NCI-H345 treated with DMSO at 0.1 percent for 48 hours (cell line): Measurements from ENCODE around the gene SLC4A7.
"Not testable (repeated sequence)": the region's sequence is repeated elsewhere in the genome, so short reads cannot be mapped to it uniquely, and the experiment has no call there.

Experiments used
- DNase-seq: peaks from one replicate; lab custom pipeline; 2025; ENCODE audit not compliant: unreplicated experiment; lab: John Stamatoyannopoulos, UW

SLC4A7 gene

GRCh38 chr3:27488821-27489220 is 4.6 kb upstream of the SLC4A7 start:
- DNase-seq = no peak

DNA sequence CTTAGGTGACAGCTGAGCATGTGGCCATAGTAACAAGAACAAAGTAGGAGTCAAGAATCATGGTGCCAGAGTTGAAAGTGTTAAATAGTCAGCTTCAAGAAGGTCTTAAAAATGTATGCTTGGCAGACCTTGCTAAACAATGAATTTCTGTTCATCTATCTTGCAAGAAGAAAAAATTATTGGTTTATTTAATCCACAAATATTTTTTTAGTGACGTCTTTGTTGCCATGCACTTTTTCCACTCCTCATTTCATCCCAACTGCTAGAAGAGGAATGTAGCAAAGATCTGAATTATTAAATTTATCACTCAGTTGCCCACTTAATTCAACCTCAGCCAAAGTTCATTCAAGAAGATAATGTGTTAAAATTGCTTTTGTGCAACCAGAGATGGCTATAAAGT is 3.2 kb upstream of the SLC4A7 start:
- no peak for DNase-seq

DNA sequence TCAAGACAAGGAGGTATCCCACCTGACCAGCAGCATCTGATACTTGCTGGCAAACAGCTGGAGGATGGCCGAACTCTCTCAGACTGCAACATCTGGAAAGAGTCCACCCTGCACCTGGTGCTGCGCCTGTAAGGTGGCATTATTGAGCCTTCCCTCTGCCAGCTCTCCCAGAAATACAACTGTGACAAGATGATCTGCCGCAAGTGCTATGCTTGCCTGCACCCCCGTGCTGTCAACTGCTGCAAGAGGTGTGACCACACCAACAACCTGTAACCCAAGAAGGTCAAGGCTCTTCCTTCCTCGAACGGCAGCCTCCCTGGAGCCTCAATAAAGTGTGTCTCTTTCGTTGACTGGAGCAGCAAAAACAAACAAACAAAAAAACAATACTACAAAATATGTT is 2.2 kb upstream of the SLC4A7 start:
- no peak for DNase-seq

DNA sequence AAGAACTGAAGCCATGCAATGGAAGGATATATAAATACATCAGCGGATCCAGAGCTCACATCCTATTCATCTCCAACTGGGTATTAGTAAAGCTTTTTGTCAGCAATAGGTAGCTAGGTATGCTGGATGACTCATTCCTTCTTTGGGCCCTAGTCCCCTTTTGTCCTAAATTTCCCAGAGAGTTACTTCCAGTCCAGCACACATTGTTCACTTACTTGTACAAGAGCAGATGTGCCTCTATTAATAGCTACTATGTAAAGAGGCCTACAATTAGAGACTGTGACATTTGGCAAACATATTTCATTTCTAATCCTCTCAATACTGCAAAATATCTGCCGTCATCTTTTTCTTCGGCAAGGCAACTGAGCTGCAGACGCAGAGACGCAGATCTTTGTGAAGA is 1.7 kb upstream of the SLC4A7 start:
- DNase-seq = no peak

DNA sequence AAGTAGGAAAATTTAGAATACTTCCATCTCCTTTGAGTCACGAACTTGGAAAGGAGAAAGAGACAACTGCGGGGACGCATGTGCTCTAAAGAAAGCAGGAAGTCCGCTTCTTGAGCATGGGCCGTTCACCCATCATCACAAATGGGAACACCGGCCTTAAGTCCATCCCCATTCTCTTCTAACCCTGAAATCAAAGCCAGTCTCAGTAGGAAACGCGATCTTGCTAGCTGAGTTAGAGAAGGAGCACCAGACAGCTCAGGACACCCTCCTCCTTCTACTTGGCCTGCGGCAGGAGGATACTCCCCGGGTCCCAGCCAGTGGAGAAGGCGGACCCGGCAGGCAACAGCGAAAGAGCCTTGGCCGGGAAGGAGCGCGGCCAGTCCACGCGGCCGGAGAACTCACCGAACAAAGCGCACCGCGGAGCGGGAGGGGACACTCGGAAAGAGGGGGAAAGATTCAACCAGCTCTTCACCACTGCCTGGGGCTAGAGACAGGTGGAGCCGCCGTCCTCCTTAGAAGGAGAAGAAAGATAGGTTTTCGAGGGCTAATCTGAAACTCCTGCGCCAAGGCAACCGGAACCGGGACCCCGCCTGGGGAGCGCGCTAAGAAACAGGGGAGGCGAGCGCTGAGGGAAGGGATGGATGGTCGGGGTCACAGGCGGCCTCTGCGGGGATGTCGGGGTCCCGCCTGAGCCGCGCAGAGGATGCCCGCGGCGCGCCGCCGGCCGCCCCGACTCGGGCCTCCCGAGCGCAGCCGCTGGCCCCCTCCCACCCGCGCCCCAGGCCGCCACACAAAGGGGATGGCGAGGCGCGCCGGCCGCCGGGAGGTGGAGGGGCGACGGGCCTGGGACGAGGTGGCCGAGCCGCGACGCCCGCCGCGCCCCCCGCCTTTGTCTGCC is 818 bp downstream of the SLC4A7 start:
- DNase-seq = peak; percentile 13

- DNase-seq = no peak
Measured at GRCh38 chr3:27479806-27480543, 4.2 kb downstream of the SLC4A7 start.

- DNase-seq = no peak
Measured at GRCh38 chr3:27471923-27472550, 12.1 kb downstream of the SLC4A7 start.

DNA sequence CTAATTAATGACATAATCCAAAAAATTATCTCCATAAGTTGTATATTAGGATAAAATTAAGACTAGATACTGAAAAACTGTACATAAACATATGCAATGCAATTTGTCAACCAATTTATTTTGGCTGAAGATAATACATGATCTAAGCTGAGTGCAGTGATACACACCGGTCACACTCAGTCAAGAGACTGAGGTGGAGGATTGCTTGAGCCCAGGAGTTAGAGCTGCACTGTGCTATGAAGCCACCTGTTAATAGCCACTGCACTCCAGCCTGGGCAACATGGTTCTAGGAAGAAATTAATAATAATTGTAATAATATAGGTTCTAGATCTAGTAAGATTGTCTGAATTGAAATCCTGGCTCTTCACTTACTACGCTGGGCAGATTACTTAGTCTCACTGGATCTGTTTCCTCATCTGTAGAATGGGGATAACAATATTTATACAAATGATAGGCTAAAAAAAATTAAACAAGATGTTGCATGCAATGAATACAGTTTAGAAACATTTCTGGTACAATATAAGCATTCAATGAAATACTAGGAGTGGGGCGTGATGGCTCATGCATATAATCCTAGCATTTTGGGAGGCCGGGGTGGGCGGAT is 15.8 kb downstream of the SLC4A7 start:
- no peak for DNase-seq

- no peak for DNase-seq
Measured at GRCh38 chr3:27467545-27467944, 16.6 kb downstream of the SLC4A7 start.

GRCh38 chr3:27464646-27465045 is 19.5 kb downstream of the SLC4A7 start:
- DNase-seq = no peak

GRCh38 chr3:27462228-27462627 is 22.0 kb downstream of the SLC4A7 start:
- no peak for DNase-seq

GRCh38 chr3:27458929-27459328 is 25.3 kb downstream of the SLC4A7 start:
- no peak for DNase-seq

GRCh38 chr3:27456554-27456953 is 27.6 kb downstream of the SLC4A7 start:
- DNase-seq = no peak

DNA sequence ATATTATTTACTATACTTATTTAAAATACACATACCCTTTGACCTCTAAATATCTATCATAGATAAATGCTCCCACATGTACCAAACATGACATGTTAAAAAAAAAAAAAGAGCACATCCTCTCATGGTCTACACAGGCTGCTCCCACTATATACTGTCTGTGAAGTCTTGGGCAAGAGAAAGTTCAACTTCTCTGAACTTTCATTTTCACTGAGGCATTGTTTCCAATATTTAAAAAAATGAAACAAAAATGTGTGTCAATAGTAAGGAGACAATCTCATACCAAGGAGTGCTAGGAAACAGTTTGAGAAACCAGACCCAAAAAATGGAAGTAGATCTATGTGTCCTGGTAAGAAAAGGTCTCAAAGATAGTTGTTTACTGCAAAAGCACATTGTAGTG is 29.3 kb downstream of the SLC4A7 start:
- DNase-seq = no peak

DNA sequence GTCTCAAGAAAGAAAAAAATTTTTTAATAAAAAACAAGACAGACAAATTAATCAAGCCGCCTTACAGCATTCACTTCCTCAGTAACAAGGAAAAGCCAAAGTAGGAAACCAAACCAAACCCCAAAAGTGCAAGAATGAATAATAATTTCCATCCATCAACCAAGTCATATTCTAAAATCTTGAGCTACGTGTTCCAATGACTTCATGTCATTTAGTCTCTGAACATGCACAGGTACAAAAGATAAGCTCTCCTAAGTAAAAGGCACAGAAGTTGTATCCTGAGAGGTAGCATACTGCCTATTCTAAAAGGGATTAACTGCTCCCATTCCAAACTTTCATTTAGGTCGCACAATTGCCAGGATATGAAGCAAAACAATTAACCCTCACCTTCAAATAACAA is 29.7 kb downstream of the SLC4A7 start:
- no peak for DNase-seq

DNA sequence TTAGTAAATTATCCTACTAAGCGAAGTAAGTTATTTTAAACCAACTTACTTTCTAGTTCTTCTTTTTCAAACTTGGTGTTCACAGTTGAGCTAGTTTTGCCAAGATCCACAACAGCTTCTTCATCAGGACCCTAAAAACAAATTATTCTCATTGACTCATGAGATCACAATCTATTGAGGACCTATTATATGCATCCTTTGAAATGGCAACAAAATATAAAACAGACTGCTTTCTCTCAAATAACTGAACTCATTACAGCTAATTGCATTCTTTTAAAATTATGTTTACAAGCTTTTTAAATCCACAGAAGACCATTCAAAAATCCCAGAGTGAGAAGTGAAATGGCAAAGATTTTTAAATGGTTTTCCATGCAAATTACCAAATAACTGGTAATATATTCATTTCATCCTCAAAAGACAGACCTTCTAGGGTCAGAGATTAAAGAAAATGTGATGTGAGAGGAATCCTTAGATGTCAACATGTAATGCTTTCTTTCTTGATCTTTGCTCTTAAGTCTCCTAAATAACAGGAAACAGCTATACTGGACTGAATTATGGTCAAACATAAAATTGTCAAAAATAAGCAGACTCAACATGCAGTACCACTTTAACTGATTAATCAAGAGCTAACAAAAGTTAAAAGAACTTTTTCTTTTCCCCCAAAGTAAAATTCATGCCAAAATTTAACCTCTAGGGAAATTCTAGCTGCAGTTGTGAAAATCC is 31.7 kb downstream of the SLC4A7 start:
- DNase-seq = no peak

GRCh38 chr3:27451842-27452241 is 32.3 kb downstream of the SLC4A7 start:
- no peak for DNase-seq

DNA sequence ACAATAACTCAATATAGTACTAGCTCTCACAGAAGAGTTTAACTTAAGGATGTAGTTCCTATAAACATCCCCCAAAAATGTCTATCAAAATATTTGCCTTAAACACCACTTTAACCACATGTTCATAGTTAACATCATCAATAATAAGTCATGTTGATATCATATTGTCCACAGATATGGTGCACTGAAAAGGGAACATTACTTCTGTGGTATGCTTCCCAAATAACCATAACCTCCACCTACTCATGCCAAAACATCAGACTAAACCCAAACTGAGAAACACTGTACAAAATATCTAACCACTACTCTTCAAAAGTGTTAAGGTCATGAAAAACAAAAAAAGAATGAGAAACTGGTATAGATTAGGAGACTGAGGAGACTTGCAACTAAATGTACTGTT is 32.9 kb downstream of the SLC4A7 start:
- DNase-seq = no peak

- DNase-seq = no peak
Measured at GRCh38 chr3:27449530-27450150, 34.5 kb downstream of the SLC4A7 start.

- not testable (repeated sequence) for DNase-seq
Measured at GRCh38 chr3:27442995-27443394, 41.2 kb downstream of the SLC4A7 start.
